GM23338 (cell line): Measurements from ENCODE around the gene MRPL57. TPM values are rescaled to one million over a fixed set of nuclear protein-coding genes. Genes with fewer than 3 reads are reported as not detected.

Source experiments
- ATAC-seq: fragments of 200-7000 bp; cut with Tn5 transposase; 3 replicates; pipeline ENCODE4 v1.9.1; 2020
- DNase-seq: peaks from one replicate; pipeline ENCODE4 v3.0.0-alpha.2; 2015; ENCODE audit warnings: low spot score
- H2AFZ ChIP-seq: fragments of 200-600 bp; sonication (generic); 2 replicates; pipeline ENCODE4 v1.8.0; 2016; ENCODE audit warnings: antibody characterized with exemption, mild to moderate bottlenecking, moderate library complexity
- H3F3A ChIP-seq: fragments of 200-600 bp; sonication (generic); replicated peaks from 2 replicates; pipeline ENCODE4 v1.8.0; 2017; ENCODE audit warnings: antibody characterized with exemption, mixed run types, low read depth
- H3K27ac ChIP-seq: fragments of 200-600 bp; sonication (generic); 2 replicates; pipeline ENCODE4 v1.6.1; 2016; ENCODE audit warnings: low read depth
- H3K27me3 ChIP-seq: fragments of 200-600 bp; sonication (generic); 2 replicates; pipeline ENCODE4 v1.8.0; 2016; ENCODE audit warnings: mild to moderate bottlenecking, mixed run types, moderate library complexity; ENCODE audit not compliant: insufficient read depth
- H3K36me3 ChIP-seq: fragments of 200-600 bp; sonication (generic); 2 replicates; pipeline ENCODE4 v1.8.0; 2016; ENCODE audit warnings: mild to moderate bottlenecking; ENCODE audit not compliant: insufficient read depth
- H3K4me1 ChIP-seq: fragments of 200-600 bp; sonication (generic); 2 replicates; pipeline ENCODE4 v1.8.0; 2016; ENCODE audit warnings: mild to moderate bottlenecking, moderate library complexity; ENCODE audit not compliant: insufficient read depth
- H3K4me2 ChIP-seq: fragments of 200-600 bp; sonication (generic); 2 replicates; pipeline ENCODE4 v1.7.1; 2017; ENCODE audit warnings: mixed run types
- H3K4me3 ChIP-seq: fragments of 200-600 bp; sonication (generic); 2 replicates; pipeline ENCODE4 v1.6.1; 2016; ENCODE audit warnings: mixed run types
- H3K79me2 ChIP-seq: fragments of 200-600 bp; sonication (generic); replicated peaks from 2 replicates; pipeline ENCODE4 v1.8.0; 2017; ENCODE audit warnings: mild to moderate bottlenecking; ENCODE audit not compliant: insufficient read depth
- H3K9me2 ChIP-seq: fragments of 200-600 bp; sonication (generic); 2 replicates; pipeline ENCODE4 v1.8.0; 2017; ENCODE audit not compliant: insufficient read depth
- H4K20me1 ChIP-seq: fragments of 200-600 bp; sonication (generic); replicated peaks from 2 replicates; pipeline ENCODE4 v1.8.0; 2017; ENCODE audit warnings: mild to moderate bottlenecking; ENCODE audit not compliant: insufficient read depth
- H3K27ac Mint-ChIP-seq: 2 replicates; pipeline ENCODE4 v1.8.0; 2020; ENCODE audit warnings: inconsistent platforms, mild to moderate bottlenecking, moderate library complexity, mixed read lengths
- H3K27me3 Mint-ChIP-seq: 3 replicates; pipeline ENCODE4 v1.8.0; 2022; ENCODE audit warnings: low read depth, mild to moderate bottlenecking, moderate library complexity, mixed read lengths, inconsistent platforms; ENCODE audit not compliant: insufficient read depth, poor library complexity
- H3K36me3 Mint-ChIP-seq: 3 replicates; pipeline ENCODE4 v1.8.0; 2021; ENCODE audit warnings: low read depth, mild to moderate bottlenecking, inconsistent platforms, moderate library complexity, mixed read lengths
- H3K4me1 Mint-ChIP-seq: 3 replicates; pipeline ENCODE4 v1.8.0; 2020; ENCODE audit warnings: mild to moderate bottlenecking, inconsistent platforms, mixed read lengths
- H3K4me3 Mint-ChIP-seq: 3 replicates; pipeline ENCODE4 v1.8.0; 2021; ENCODE audit warnings: moderate library complexity, mild to moderate bottlenecking, inconsistent platforms, mixed read lengths
- H3K9me3 Mint-ChIP-seq: 3 replicates; pipeline ENCODE4 v1.8.0; 2020; ENCODE audit warnings: moderate library complexity, mild to moderate bottlenecking, inconsistent platforms, mixed read lengths
- CREB1 ChIP-seq: fragments of 250-450 bp; sonication (Bioruptor Pico); IDR thresholded peaks from 2 replicates; pipeline ENCODE4 v1.5.0; 2020; ENCODE audit warnings: low read depth, mild to moderate bottlenecking, moderate library complexity
- ETS1 ChIP-seq: IDR thresholded peaks from 2 replicates; pipeline ENCODE4 v1.6.1; 2016; ENCODE audit warnings: antibody characterized with exemption
- EZH2 ChIP-seq: fragments of 200-600 bp; sonication (generic); IDR thresholded peaks from one replicate; pipeline ENCODE4 v1.8.0; 2017; ENCODE audit warnings: antibody characterized with exemption, mild to moderate bottlenecking, low read depth; ENCODE audit not compliant: unreplicated experiment
- EZH2phosphoT487 ChIP-seq: fragments of 200-600 bp; sonication (generic); IDR thresholded peaks from one replicate; pipeline ENCODE4 v1.8.1; 2018; ENCODE audit warnings: antibody characterized with exemption; ENCODE audit not compliant: unreplicated experiment
- JUNB ChIP-seq: IDR thresholded peaks from one replicate; pipeline ENCODE4 v1.6.1; 2016; ENCODE audit warnings: antibody characterized with exemption; ENCODE audit not compliant: unreplicated experiment
- NANOG ChIP-seq: IDR thresholded peaks from 2 replicates; pipeline ENCODE4 v1.6.1; 2016; ENCODE audit warnings: antibody characterized with exemption, borderline replicate concordance
- POLR2AphosphoS5 ChIP-seq: IDR thresholded peaks from 2 replicates; pipeline ENCODE4 v1.6.1; 2016; ENCODE audit warnings: antibody characterized with exemption, low read depth
- STAT1 ChIP-seq: IDR thresholded peaks from one replicate; pipeline ENCODE4 v1.6.1; 2016; ENCODE audit warnings: antibody characterized with exemption; ENCODE audit not compliant: unreplicated experiment
- ZNF114 ChIP-seq: fragments of 250-450 bp; sonication (Bioruptor Pico); IDR thresholded peaks from 2 replicates; pipeline ENCODE4 v1.5.0; 2020; ENCODE audit warnings: mild to moderate bottlenecking, moderate library complexity
- ZNF331 ChIP-seq: fragments of 250-450 bp; sonication (Bioruptor Pico); IDR thresholded peaks from 2 replicates; pipeline ENCODE4 v1.5.0; 2020; ENCODE audit warnings: low read depth, mild to moderate bottlenecking, moderate library complexity
- polyA plus RNA-seq: library from polyadenylated mRNA; unstranded; fragments of >200 nt; fragmentation: Nextera tagmentation; extraction: Ambion mirVana; gene quantifications from 2 replicates; pipeline ENCODE4 v1.2.1, GENCODE V29; 2016
- total RNA-seq: library from RNA; depleted of rRNA; stranded (reverse); fragments of >200 nt; shearing (Covaris generic); gene quantifications from 2 replicates; pipeline ENCODE4 v1.2.3, GENCODE V29; 2014
- TF ChIP-seq, protein P1 (sequence below), 2 experiments: fragments of 200-600 bp in 1 of 2; sonication (generic) in 1 of 2; conservative IDR thresholded peaks; 2 replicates each; pipeline versions ENCODE4 v1.5.1 to v1.6.1; 2016 to 2017; ENCODE audit warnings: antibody characterized with exemption in 2 of 2, low read depth in 2 of 2, mild to moderate bottlenecking in 2 of 2, moderate library complexity in 1 of 2
- TF ChIP-seq, protein P2 (sequence below): fragments of 250-450 bp; sonication (Bioruptor Pico); IDR thresholded peaks from 2 replicates; pipeline ENCODE4 v1.5.0; 2020; ENCODE audit warnings: mild to moderate bottlenecking, moderate library complexity
- TF ChIP-seq, protein P3 (sequence below): IDR thresholded peaks from one replicate; pipeline ENCODE4 v1.6.1; 2018; ENCODE audit warnings: antibody characterized with exemption; ENCODE audit not compliant: unreplicated experiment

The MRPL57 gene
- total and polyA plus RNA-seq, 2 experiments from 2014 or later, result 41.6 to 110 TPM

DNA sequence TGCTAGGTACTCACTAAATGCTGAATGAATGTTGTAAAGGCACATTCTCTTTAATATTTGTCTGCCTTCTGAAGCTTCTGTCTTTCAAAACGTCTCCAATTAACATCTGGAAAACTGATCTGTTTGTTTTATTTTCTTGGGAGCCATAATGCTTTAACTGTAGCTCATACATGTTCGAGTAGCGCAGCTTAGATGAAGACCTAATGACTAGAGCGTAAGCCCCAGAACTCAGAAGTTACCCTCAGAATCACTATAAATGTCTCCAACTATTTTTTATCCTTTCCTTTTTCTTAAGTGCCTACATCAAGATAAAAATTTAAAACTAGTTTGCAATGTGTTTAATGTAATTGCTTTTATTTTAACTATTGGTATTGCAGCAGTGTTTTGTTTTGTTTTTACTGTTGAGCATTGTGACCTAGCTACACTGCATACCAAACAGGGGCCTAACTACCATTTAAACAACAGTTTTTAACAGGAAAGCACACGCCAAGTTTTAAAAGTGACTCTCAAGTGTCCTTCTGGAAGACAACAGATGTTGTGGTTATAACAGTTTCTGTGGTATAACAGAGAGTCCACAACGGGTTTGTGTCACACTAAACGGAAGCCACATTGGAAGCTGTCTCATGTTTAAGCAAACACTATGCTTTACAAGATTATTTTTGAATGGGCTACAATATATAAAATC, 42.0 kb downstream of the MRPL57 start:
- peak overlapping the region; percentile 19; the same call in 1 of the 2 replicates for H2AFZ ChIP-seq
- no peaks in the 10 kb centered on the region for H3K36me3 ChIP-seq
- ATAC-seq, result no peak

More for the DNA sequence above, 42.0 kb downstream of the MRPL57 start:
- TF ChIP-seq, protein P1, sequence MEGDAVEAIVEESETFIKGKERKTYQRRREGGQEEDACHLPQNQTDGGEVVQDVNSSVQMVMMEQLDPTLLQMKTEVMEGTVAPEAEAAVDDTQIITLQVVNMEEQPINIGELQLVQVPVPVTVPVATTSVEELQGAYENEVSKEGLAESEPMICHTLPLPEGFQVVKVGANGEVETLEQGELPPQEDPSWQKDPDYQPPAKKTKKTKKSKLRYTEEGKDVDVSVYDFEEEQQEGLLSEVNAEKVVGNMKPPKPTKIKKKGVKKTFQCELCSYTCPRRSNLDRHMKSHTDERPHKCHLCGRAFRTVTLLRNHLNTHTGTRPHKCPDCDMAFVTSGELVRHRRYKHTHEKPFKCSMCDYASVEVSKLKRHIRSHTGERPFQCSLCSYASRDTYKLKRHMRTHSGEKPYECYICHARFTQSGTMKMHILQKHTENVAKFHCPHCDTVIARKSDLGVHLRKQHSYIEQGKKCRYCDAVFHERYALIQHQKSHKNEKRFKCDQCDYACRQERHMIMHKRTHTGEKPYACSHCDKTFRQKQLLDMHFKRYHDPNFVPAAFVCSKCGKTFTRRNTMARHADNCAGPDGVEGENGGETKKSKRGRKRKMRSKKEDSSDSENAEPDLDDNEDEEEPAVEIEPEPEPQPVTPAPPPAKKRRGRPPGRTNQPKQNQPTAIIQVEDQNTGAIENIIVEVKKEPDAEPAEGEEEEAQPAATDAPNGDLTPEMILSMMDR (conservative IDR thresholded peaks at IDR 0.05; ENCODE audit: low read depth in 2 of 2), result no peak
- TF ChIP-seq ZNF331 (CRISPR knock-in tag) (no peak), POLR2AphosphoS5 (no peak), ETS1 (no peak), NANOG (no peak), CREB1 (no peak), EZH2phosphoT487 (no peak), ZNF114 (no peak), EZH2 (no peak), JUNB (no peak), STAT1 (no peak)
- TF ChIP-seq, protein P2, sequence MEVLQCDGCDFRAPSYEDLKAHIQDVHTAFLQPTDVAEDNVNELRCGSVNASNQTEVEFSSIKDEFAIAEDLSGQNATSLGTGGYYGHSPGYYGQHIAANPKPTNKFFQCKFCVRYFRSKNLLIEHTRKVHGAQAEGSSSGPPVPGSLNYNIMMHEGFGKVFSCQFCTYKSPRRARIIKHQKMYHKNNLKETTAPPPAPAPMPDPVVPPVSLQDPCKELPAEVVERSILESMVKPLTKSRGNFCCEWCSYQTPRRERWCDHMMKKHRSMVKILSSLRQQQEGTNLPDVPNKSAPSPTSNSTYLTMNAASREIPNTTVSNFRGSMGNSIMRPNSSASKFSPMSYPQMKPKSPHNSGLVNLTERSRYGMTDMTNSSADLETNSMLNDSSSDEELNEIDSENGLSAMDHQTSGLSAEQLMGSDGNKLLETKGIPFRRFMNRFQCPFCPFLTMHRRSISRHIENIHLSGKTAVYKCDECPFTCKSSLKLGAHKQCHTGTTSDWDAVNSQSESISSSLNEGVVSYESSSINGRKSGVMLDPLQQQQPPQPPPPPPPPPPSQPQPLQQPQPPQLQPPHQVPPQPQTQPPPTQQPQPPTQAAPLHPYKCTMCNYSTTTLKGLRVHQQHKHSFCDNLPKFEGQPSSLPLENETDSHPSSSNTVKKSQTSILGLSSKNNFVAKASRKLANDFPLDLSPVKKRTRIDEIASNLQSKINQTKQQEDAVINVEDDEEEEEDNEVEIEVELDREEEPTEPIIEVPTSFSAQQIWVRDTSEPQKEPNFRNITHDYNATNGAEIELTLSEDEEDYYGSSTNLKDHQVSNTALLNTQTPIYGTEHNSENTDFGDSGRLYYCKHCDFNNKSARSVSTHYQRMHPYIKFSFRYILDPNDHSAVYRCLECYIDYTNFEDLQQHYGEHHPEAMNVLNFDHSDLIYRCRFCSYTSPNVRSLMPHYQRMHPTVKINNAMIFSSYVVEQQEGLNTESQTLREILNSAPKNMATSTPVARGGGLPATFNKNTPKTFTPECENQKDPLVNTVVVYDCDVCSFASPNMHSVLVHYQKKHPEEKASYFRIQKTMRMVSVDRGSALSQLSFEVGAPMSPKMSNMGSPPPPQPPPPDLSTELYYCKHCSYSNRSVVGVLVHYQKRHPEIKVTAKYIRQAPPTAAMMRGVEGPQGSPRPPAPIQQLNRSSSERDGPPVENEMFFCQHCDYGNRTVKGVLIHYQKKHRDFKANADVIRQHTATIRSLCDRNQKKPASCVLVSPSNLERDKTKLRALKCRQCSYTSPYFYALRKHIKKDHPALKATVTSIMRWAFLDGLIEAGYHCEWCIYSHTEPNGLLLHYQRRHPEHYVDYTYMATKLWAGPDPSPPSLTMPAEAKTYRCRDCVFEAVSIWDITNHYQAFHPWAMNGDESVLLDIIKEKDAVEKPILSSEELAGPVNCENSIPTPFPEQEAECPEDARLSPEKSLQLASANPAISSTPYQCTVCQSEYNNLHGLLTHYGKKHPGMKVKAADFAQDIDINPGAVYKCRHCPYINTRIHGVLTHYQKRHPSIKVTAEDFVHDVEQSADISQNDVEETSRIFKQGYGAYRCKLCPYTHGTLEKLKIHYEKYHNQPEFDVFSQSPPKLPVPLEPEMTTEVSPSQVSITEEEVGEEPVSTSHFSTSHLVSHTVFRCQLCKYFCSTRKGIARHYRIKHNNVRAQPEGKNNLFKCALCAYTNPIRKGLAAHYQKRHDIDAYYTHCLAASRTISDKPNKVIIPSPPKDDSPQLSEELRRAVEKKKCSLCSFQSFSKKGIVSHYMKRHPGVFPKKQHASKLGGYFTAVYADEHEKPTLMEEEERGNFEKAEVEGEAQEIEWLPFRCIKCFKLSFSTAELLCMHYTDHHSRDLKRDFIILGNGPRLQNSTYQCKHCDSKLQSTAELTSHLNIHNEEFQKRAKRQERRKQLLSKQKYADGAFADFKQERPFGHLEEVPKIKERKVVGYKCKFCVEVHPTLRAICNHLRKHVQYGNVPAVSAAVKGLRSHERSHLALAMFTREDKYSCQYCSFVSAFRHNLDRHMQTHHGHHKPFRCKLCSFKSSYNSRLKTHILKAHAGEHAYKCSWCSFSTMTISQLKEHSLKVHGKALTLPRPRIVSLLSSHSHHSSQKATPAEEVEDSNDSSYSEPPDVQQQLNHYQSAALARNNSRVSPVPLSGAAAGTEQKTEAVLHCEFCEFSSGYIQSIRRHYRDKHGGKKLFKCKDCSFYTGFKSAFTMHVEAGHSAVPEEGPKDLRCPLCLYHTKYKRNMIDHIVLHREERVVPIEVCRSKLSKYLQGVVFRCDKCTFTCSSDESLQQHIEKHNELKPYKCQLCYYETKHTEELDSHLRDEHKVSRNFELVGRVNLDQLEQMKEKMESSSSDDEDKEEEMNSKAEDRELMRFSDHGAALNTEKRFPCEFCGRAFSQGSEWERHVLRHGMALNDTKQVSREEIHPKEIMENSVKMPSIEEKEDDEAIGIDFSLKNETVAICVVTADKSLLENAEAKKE (CRISPR knock-in tag), result no peak
- TF ChIP-seq, protein P3, sequence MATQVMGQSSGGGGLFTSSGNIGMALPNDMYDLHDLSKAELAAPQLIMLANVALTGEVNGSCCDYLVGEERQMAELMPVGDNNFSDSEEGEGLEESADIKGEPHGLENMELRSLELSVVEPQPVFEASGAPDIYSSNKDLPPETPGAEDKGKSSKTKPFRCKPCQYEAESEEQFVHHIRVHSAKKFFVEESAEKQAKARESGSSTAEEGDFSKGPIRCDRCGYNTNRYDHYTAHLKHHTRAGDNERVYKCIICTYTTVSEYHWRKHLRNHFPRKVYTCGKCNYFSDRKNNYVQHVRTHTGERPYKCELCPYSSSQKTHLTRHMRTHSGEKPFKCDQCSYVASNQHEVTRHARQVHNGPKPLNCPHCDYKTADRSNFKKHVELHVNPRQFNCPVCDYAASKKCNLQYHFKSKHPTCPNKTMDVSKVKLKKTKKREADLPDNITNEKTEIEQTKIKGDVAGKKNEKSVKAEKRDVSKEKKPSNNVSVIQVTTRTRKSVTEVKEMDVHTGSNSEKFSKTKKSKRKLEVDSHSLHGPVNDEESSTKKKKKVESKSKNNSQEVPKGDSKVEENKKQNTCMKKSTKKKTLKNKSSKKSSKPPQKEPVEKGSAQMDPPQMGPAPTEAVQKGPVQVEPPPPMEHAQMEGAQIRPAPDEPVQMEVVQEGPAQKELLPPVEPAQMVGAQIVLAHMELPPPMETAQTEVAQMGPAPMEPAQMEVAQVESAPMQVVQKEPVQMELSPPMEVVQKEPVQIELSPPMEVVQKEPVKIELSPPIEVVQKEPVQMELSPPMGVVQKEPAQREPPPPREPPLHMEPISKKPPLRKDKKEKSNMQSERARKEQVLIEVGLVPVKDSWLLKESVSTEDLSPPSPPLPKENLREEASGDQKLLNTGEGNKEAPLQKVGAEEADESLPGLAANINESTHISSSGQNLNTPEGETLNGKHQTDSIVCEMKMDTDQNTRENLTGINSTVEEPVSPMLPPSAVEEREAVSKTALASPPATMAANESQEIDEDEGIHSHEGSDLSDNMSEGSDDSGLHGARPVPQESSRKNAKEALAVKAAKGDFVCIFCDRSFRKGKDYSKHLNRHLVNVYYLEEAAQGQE, result no peak
- Mint-ChIP-seq H3K27ac (no peak overlapping the region), H3K27me3 (peaks cover 2% of the 10 kb centered on the region), H3K36me3 (peaks cover 3% of the 10 kb centered on the region), H3K4me1 (0 out of 3 replicates have a peak, but pooled peaks cover 2% of the 10 kb centered on the region), H3K9me3 (peaks cover 18% of the 10 kb centered on the region), H3K4me3 (no peak overlapping the region)
- no peak overlapping the region for H3K4me2 ChIP-seq
- no peaks in the 10 kb centered on the region for H3F3A ChIP-seq
- no peaks in the 10 kb centered on the region for H3K27me3 ChIP-seq
- H3K4me3 ChIP-seq, result no peak overlapping the region
- no peaks in the 10 kb centered on the region for H3K79me2 ChIP-seq
- no peak for DNase-seq
- no peaks in the 10 kb centered on the region for H4K20me1 ChIP-seq
- no peak overlapping the region for H3K27ac ChIP-seq
- H3K9me2 ChIP-seq, result no peaks in the 10 kb centered on the region
- no peaks in the 10 kb centered on the region for H3K4me1 ChIP-seq
